NCI-H774 (cell line): ENCODE measurements around the gene HDDC3.
"Not testable (repeated sequence)": the region's sequence is repeated elsewhere in the genome, so short reads cannot be mapped to it uniquely, and the experiment has no call there.

Experiments
- DNase-seq: peaks from one replicate; lab custom pipeline; 2025; lab: John Stamatoyannopoulos, UW

The HDDC3 gene

GRCh38 chr15:90930861-90931574 lies 1.3 kb downstream of the HDDC3 start:
- DNase-seq: peak; percentile 33

- DNase-seq: no peak
Observed at GRCh38 chr15:90929246-90930019, 2.9 kb downstream of the HDDC3 start.

- not testable (repeated sequence) for DNase-seq
Observed at GRCh38 chr15:90928106-90928505, 4.2 kb downstream of the HDDC3 start.

- DNase-seq: not testable (repeated sequence)
Observed at GRCh38 chr15:90926766-90927165, 5.6 kb downstream of the HDDC3 start.

- no peak for DNase-seq
Observed at GRCh38 chr15:90924375-90924774, 8.0 kb downstream of the HDDC3 start.

- not testable (repeated sequence) for DNase-seq
Observed at GRCh38 chr15:90922712-90923322, 9.5 kb downstream of the HDDC3 start.

- DNase-seq: no peak
Observed at GRCh38 chr15:90921887-90922286, 10.5 kb downstream of the HDDC3 start.

GRCh38 chr15:90918835-90919234 lies 13.5 kb downstream of the HDDC3 start:
- DNase-seq: no peak

- no peak for DNase-seq
Observed at GRCh38 chr15:90918034-90918788, 14.1 kb downstream of the HDDC3 start.

- DNase-seq: no peak
Observed at GRCh38 chr15:90917569-90917968, 14.8 kb downstream of the HDDC3 start.

GRCh38 chr15:90916461-90916860 lies 15.9 kb downstream of the HDDC3 start:
- no peak for DNase-seq

GRCh38 chr15:90915808-90916440 lies 16.4 kb downstream of the HDDC3 start:
- no peak for DNase-seq

- no peak for DNase-seq
Observed at GRCh38 chr15:90915216-90915807, 17.0 kb downstream of the HDDC3 start.

- no peak for DNase-seq
Observed at GRCh38 chr15:90914305-90915080, 17.9 kb downstream of the HDDC3 start.

GRCh38 chr15:90913398-90913944 lies 18.9 kb downstream of the HDDC3 start:
- no peak for DNase-seq

- no peak for DNase-seq
Observed at GRCh38 chr15:90912770-90913075, 19.6 kb downstream of the HDDC3 start.

- no peak for DNase-seq
Observed at GRCh38 chr15:90911906-90912769, 20.2 kb downstream of the HDDC3 start.

- DNase-seq: no peak
Observed at GRCh38 chr15:90911302-90911623, 21.1 kb downstream of the HDDC3 start.

- DNase-seq: no peak
Observed at GRCh38 chr15:90910441-90911301, 21.7 kb downstream of the HDDC3 start.
